ENCODE results near the gene NOSTRIN.
A peak's percentile ranks its signal among the peaks of the same experiment; 100 is the strongest.
"Not testable (repeated sequence)": the region's sequence is repeated elsewhere in the genome, so short reads cannot be mapped to it uniquely, and the experiment has no call there.

NOSTRIN gene, protein sequence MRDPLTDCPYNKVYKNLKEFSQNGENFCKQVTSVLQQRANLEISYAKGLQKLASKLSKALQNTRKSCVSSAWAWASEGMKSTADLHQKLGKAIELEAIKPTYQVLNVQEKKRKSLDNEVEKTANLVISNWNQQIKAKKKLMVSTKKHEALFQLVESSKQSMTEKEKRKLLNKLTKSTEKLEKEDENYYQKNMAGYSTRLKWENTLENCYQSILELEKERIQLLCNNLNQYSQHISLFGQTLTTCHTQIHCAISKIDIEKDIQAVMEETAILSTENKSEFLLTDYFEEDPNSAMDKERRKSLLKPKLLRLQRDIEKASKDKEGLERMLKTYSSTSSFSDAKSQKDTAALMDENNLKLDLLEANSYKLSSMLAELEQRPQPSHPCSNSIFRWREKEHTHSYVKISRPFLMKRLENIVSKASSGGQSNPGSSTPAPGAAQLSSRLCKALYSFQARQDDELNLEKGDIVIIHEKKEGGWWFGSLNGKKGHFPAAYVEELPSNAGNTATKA

GRCh38 chr2:168801961-168802858 lies at the start of gene NOSTRIN:
Gene NOSTRIN, plus strand, starts transcription at chr2:168802637. Its CDS starts 10 bp downstream, at chr2:168802647.
- DNase-seq = no peak

DNA sequence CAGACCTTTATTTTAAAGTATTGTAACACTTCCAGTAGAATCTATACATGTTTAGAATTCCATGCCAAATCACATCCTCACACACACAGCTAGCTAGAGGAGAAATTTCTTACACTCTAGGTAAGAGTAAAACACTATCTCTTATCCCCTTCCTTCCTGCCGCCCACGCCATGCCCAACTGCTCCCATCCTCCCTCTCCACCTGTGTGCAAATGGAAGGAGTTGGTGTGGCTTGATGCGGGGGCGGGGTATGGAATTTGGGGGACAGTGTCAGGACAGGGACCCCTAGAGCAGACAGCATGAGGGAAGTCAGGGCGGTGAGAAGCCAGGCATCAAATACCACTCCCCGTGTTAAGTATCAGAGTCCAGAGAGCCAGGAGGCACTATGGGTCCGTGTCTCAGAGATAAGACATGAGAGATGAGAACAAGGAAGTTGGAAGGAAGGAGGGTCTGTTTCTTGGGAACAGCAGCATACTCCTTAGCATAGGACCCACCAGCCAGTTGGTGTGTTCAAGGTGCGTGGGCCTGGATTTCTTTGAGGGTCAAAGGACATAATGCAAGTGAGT lies 48.6 kb upstream of the NOSTRIN start:
- no peak for DNase-seq

DNA sequence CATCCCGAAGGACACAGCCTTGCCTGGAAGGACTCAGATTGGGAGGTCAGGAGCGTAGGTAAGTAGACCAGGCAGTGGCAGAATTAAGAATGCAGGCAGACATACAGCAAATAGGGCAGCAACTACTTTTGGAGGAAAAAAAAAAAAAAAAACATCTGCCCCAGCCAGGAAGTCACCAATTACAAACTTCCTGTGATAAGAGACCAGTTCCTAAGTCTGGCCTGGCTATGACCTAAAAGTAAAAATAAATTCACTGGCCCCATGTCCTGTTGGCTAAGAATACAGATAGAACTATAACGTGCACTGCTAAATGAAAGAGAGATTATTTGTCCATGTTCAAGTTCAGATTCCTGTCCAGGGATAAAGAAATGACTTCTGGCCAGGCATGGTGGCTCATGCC lies 45.2 kb upstream of the NOSTRIN start:
- no peak for DNase-seq

DNA sequence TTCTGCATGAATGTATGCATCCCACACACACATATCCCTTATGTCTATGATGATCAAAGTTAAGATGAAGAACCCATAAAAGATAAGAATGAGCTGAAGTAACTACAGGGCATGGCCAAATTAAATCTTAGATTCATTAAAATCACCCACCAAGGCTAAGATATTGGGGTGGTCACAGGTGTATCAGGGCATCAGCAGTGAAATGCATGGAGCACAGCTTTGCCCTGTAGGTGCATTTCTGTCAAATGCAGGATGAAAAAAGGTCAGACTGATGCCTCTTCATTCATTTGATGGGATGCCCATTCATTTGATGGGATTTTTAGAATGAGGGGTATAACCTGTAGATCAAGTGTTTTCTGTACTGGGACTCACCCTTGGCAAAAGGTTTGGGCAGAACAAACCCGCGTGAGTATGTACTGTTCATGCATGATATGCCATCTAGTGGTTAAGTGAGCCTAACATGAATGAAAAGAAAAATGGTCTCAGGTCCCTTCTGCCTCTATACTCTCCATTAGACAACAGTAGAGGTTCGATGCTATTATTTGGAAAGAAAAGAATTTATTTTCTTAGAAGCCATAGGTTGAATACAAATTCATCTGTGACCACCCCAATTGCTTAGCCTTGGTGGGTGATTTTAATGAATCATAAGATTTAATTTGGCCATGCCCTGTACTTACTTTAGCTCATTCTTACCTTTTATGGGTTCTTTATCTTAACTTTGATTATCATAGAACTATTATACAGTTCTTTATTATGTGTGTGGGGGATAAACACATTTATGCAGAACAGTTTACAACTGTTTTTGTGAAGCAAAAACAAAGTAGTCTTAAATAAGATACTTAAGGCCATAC lies 43.2 kb upstream of the NOSTRIN start:
- DNase-seq = peak; percentile 20

DNA sequence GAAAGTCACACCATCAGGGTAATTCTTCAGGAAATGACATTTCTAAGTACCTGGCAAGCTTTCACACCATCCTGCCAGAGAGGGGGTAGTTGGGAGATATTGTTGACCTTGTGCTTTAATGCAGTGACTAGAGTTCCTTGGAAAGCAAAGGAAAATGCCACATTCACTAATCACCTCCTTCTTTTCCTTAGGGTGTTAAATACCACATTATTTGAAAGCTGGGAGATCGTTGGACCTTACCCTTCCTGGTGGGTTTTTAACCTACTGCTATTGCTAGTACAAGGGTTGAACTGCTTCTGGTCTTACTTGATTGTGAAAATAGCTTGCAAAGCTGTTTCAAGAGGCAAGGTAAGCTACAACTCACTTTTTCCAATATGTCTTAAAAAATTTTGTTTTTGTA lies 37.0 kb upstream of the NOSTRIN start:
- no peak for DNase-seq

GRCh38 chr2:168766600-168766999 lies 35.8 kb upstream of the NOSTRIN start:
- no peak for DNase-seq

DNA sequence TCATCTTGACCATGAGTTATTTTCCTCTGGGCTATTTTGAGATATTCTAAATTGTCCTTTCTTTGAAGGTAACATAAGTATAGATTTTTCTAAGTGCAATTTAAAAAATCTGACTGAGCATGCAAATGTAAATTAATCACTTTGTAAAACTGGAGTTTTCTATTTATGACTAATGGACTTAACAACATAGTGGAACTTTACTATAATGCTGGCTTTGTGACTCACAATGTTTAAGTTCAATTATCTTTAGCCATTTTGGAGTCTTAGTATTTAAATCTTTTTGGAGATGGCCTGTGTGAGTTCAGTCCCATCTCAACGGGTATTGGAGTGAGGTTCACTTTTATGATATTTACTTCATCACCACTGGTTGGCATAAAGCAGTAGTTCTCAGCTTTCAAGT lies 35.2 kb upstream of the NOSTRIN start:
- no peak for DNase-seq

GRCh38 chr2:168768357-168768756 lies 34.1 kb upstream of the NOSTRIN start:
- DNase-seq = not testable (repeated sequence)

DNA sequence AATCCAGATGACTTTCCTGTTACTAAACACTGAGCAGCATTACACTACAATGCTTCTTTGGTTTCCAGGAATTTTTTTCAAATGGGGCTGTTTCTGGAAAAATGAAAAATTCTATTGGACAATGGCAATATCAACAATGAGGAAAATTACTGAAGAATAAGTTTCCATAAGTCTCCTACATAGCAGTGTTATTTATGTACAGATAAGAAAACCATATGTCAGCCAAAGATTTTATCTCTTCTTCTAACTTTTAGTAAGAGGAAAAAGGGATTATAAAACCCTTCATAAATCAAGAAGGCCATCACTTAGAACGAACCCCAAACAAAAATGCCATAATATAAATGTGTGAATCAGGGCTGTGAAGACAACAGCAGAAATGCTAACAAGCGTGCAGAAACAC lies 31.6 kb upstream of the NOSTRIN start:
- DNase-seq = no peak

GRCh38 chr2:168772704-168773103 lies 29.7 kb upstream of the NOSTRIN start:
- no peak for DNase-seq

DNA sequence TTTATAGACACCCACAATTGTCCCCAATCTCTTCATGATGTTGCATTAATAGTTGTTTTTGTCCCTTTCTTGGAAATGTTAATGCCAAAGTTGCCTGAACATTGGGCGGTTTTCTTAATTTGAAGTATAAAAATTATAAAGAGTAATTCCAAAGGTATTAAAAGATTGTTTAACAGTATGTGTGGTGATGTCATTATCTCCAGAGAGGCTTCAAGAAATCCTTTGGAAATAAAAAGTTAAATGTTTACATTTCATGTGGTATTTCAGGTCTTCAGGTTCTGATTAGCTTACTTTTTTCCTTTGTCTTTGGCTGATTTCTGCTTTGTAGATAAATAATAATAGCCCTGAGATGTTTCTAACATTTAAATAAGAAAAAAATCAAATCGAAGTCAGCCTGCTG lies 29.3 kb upstream of the NOSTRIN start:
- DNase-seq = no peak

DNA sequence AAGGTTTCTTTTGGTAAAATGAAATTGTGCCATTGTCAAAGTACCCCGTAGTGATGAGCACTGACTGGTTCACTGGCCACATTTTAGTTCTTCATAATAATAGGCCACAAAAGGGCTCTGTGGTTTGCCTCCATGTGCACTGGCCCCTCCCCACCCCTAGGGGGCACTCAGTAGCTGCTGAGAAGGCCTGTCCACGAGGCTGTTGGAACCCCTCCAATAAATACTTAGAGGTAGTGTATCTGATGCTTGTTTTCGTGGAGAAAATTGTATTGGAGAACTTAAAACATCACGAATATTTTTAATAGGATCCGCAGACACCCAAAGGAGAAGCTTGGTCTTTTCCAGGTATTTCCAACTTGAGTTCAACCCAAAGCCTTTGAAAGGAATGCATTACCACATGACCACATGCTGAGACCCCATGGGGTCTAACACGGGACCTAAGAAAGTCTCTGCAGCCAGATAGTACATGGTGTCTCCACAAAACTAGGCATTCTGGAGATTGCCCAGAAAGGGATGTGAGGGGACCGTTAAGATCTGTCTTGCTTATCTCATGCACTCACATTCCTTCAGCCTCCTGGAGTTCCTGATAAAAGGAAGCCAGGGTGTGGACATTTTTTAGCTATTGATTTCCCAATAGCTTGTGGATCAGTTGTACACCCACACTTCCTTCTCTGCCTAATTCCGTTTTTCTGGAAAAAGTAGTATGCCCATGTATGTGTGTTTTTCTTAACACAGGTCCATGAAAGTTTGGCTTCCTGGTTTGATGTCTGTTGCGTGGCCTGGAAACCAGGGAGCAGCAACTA lies 28.5 kb upstream of the NOSTRIN start:
- peak; percentile 38 for DNase-seq

DNA sequence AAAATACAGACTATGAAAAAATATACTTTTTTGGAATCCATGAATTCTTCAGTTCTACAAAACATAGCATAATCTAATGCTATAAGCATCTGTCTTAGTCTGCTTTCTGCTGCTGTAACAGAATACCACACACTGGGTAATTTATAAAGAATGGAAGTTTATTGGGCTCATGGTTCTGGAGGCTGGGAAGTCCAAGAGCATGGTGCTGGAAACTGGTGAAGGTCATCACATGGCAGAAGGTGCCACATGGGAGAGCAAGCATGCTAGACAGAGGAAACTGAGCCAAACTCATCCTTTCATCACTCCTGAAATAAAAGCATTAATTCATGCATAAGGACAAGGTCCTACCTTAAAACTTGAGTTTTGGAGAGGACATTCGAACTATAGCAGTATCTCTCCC lies 26.6 kb upstream of the NOSTRIN start:
- DNase-seq = no peak

DNA sequence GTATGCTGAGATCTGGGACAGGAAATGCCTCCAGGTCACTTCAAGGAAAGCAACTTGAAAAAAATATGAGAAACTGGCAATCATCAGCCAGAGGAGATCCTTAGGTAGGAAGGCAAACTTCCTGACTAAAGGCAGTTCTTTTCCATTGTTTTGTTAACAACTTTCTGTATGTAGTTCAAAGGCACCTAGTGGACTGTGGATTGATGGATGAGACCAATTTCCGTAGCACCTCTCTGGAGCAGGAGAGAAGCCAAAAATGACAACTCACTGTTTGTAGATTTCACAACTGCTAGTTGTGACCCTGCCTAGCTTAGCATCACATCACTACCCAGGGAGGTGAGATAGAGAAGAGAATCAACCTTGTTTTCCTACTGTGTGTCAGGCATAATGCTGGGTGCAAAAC lies 21.8 kb upstream of the NOSTRIN start:
- DNase-seq = no peak

- DNase-seq = no peak
Observed at GRCh38 chr2:168781191-168781817, 21.1 kb upstream of the NOSTRIN start.

GRCh38 chr2:168782271-168782670 lies 20.2 kb upstream of the NOSTRIN start:
- DNase-seq = no peak

DNA sequence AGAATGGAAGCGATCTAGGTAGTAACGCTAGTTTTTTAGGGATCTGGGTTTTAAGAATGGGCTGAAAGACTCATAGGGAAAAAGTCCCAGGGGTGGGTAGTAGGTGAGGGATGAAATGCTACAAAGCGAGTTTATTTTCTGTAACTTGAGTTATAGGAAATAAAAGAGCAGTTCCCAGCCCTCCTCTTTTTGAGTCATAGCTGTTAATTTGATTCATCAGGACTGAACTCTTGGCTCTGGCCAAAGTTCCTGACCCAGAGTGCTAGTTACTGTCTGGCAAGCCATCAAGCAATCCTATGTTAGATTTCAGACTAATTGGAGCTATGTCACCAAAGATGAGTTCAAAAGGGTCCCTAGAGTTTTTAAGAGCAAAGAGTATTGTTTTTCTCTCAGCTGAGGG lies 17.4 kb upstream of the NOSTRIN start:
- no peak for DNase-seq

DNA sequence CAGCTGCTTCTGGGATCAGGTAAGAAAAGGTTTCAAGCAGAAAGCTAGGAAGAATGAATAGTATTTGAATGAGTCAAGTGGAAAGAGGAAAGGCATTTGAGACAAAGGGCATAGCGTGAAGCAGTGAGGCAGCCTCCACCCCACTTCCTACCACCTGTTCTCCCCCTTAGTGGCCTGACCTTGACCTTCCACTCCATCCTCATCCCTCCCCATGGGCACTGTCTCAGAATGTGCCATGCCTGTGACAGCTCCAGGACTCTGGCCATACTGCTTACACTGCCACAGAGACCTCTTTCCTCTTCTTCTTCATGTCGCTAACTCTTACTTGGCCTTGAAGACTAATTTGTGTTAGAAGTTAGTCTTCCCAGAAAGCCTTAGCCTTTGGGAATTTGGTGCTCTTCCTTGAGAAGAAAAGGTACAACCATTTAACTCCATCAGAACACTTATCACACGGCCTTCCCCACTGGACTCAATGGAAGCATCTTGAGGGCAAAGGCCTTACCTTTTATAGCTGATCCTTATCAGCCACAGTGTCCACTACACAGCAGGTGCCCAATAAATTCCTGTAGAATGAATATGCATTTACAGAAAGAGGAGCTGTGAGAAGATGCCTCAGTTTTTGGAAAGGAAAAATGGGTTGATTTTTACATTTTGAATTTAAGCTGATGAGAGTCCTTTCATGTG lies 15.2 kb upstream of the NOSTRIN start:
- no peak for DNase-seq

GRCh38 chr2:168787782-168788376 lies 14.6 kb upstream of the NOSTRIN start:
- DNase-seq = no peak

DNA sequence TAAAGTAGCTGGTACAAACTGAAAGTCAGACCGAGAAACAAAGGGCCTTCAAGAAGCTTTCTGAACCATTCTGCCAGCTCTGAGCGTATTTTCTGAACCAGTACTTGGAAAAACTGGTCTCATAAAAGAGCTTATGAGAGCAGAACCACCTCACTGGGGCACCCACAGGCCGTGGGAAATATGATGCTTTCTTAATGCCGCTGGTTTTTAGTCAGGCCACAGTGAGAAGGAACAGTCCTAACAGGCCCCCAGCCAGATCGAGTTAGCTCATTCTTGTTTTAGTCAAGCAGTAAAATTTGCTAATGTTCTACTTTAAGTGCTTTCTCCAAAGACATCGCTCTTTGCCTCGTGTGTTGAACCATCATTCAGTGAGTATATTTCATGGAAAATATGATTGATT lies 12.7 kb upstream of the NOSTRIN start:
- no peak for DNase-seq

Measured in NCI-H2029 treated with DMSO at 0.1 percent for 48 hours (cell line).